B cell (primary cell): ENCODE results near the gene TSEN54. TPM values are rescaled to one million over a fixed set of nuclear protein-coding genes. Genes with fewer than 3 reads are reported as not detected.

ENCODE experiments used
- ATAC-seq: fragments of 200-7000 bp; cut with Tn5 transposase; one replicate; pipeline ENCODE4 v1.10.0; 2021; ENCODE audit warnings: low read depth, mild to moderate bottlenecking, moderate number of reproducible peaks, moderate library complexity
- CTCF ChIA-PET: fragments of 350-600 bp; sonication (Branson Sonifier 250); formaldehyde crosslinking; loops from one replicate; lab custom pipeline; 2021; ENCODE audit warnings: antibody characterized with exemption, inconsistent platforms; lab: Charles Lee
- POLR2A ChIA-PET: fragments of 350-600 bp; sonication (Branson Sonifier 250); formaldehyde crosslinking; loops from one replicate; lab custom pipeline; 2021; ENCODE audit warnings: antibody characterized with exemption; lab: Charles Lee
- DNase-seq: peaks from one replicate; pipeline ENCODE4 v3.0.0; 2013
- H2AFZ ChIP-seq: 2 replicates; pipeline ENCODE4 v1.6.1; 2012; ENCODE audit warnings: mild to moderate bottlenecking, low read depth, low read length; ENCODE audit not compliant: insufficient read depth, poor library complexity, severe bottlenecking
- H3K27ac ChIP-seq, 2 donors: 1 replicate in 1 of 2; 2 replicates in 1 of 2; pipeline ENCODE4 v1.5.1; 2012 to 2013; ENCODE audit warnings: low read length in 2 of 2, mild to moderate bottlenecking in 2 of 2, moderate library complexity in 1 of 2
- H3K27me3 ChIP-seq, 4 experiments: fragments of 200-600 bp in 1 of 4; sonication (generic) in 1 of 4; replicated peaks in 1 of 4; 1 replicate in 2 of 4; 2 replicates in 2 of 4; pipeline versions ENCODE4 v1.6.1 to v1.7.0; 2013 to 2016; ENCODE audit warnings: low read length in 3 of 4, mild to moderate bottlenecking in 2 of 4, mixed read lengths in 1 of 4, moderate library complexity in 1 of 4; ENCODE audit not compliant: insufficient read depth in 4 of 4, control insufficient read depth in 3 of 4; ENCODE audit errors: control extremely low read depth in 1 of 4
- H3K36me3 ChIP-seq, 2 experiments: replicated peaks in 1 of 2; 1 replicate in 1 of 2; 2 replicates in 1 of 2; pipeline versions ENCODE4 v1.6.1 to v1.7.1; 2013; ENCODE audit warnings: low read length in 1 of 2; ENCODE audit not compliant: insufficient read depth in 2 of 2, control insufficient read depth in 1 of 2; ENCODE audit errors: control extremely low read depth in 1 of 2, extremely low read depth in 1 of 2
- H3K4me1 ChIP-seq, 2 donors: fragments of 200-600 bp in 1 of 2; sonication (generic) in 1 of 2; 1 replicate in 1 of 2; 2 replicates in 1 of 2; pipeline versions ENCODE4 v1.5.1 to v1.6.1; 2013 to 2017; ENCODE audit warnings: low read length in 2 of 2; ENCODE audit not compliant: control insufficient read depth in 2 of 2, insufficient read depth in 2 of 2
- H3K4me2 ChIP-seq: replicated peaks from 2 replicates; pipeline ENCODE3; 2012; ENCODE audit warnings: mild to moderate bottlenecking, low read depth, low read length; ENCODE audit not compliant: poor library complexity, severe bottlenecking
- H3K4me3 ChIP-seq, 5 experiments: fragments of 200-600 bp in 1 of 5; sonication (generic) in 1 of 5; 1 replicate in 3 of 5; 2 replicates in 2 of 5; pipeline versions ENCODE4 v1.5.1 to v1.7.0; 2011 to 2016; ENCODE audit warnings: low read length in 4 of 5, mild to moderate bottlenecking in 4 of 5, low read depth in 2 of 5, control low read depth in 1 of 5, moderate library complexity in 1 of 5; ENCODE audit not compliant: insufficient read depth in 1 of 5; ENCODE audit errors: control extremely low read depth in 1 of 5, extremely low read depth in 1 of 5
- H3K79me2 ChIP-seq: fragments of 200-600 bp; sonication (generic); one replicate; pipeline ENCODE4 v1.6.0; 2016; ENCODE audit warnings: low read length; ENCODE audit not compliant: control insufficient read depth, insufficient read depth
- H3K9ac ChIP-seq: fragments of 200-600 bp; sonication (generic); 2 replicates; pipeline ENCODE4 v1.6.1; 2017; ENCODE audit warnings: mild to moderate bottlenecking, low read length, moderate library complexity
- H3K9me3 ChIP-seq, 3 donors: one replicate each; pipeline versions ENCODE4 v1.6.1 to v1.7.1; 2013; ENCODE audit warnings: low read length in 2 of 3; ENCODE audit not compliant: control insufficient read depth in 2 of 3, insufficient read depth in 1 of 3; ENCODE audit errors: control extremely low read depth in 1 of 3
- H4K20me1 ChIP-seq: 2 replicates; pipeline ENCODE4 v1.6.0; 2012; ENCODE audit warnings: mild to moderate bottlenecking, low read length; ENCODE audit not compliant: insufficient read depth, control insufficient read depth, poor library complexity, severe bottlenecking
- H3K27ac Mint-ChIP-seq: one replicate; pipeline ENCODE4 v1.8.0; 2021; ENCODE audit warnings: mixed read lengths
- H3K27me3 Mint-ChIP-seq: one replicate; pipeline ENCODE4 v1.8.0; 2021; ENCODE audit warnings: mixed read lengths
- H3K4me1 Mint-ChIP-seq: one replicate; pipeline ENCODE4 v1.8.0; 2021; ENCODE audit warnings: mixed read lengths
- H3K4me3 Mint-ChIP-seq: one replicate; pipeline ENCODE4 v1.8.0; 2021; ENCODE audit warnings: mixed read lengths
- H3K9me3 Mint-ChIP-seq: one replicate; pipeline ENCODE4 v1.8.0; 2022; ENCODE audit warnings: mixed read lengths; ENCODE audit not compliant: insufficient read depth
- CTCF ChIP-seq: fragments of 200-600 bp; IDR thresholded peaks from one replicate; pipeline ENCODE4 v1.8.0; 2022; ENCODE audit warnings: antibody characterized with exemption, mild to moderate bottlenecking
- EZH2 ChIP-seq: IDR thresholded peaks from 2 replicates; pipeline ENCODE4 v1.6.1; 2012; ENCODE audit warnings: borderline replicate concordance, low read depth, mild to moderate bottlenecking, moderate library complexity, low read length; ENCODE audit not compliant: insufficient read depth, poor library complexity, severe bottlenecking
- WGBS: methylation state at CpG from one replicate; pipeline ENCODE4 v1.1.5; 2013; ENCODE audit warnings: missing lambda C conversion rate; ENCODE audit not compliant: insufficient coverage; 5-methylcytosine and 5-hydroxymethylcytosine counted together
- intact Hi-C: fragments of 100-400 bp; cut with micrococcal nuclease; formaldehyde crosslinking; loops from one replicate; pipeline ENCODE4 v1.10.0; 2022
- polyA plus RNA-seq: library from polyadenylated mRNA; depleted of rRNA; stranded (reverse); fragments of >200 nt; gene quantifications from 2 replicates; pipeline ENCODE4 v1.2.3, GENCODE V29; 2012
- total RNA-seq, 2 donors: library from RNA; stranded (reverse); fragments of 120-200 nt in 1 of 2; gene quantifications; 1 replicate in 1 of 2; 2 replicates in 1 of 2; pipeline versions ENCODE4 v1.2.3 to v1.2.4, GENCODE V29; 2013 to 2022

Gene TSEN54
- total and polyA plus RNA-seq, 2 donors (not counting 1 experiment from before 2014, with no cell fraction given), result 33.0 to 45.9 TPM

GRCh38 chr17:75511270-75511609, 5.1 kb upstream of the TSEN54 start:
- intact Hi-C loops, result loop anchor here (10.0 kb wide), 1 partner anchor 254 kb away; the partner anchor contains the start of gene GALK1
- POLR2A ChIA-PET, result no interaction called here

More at GRCh38 chr17:75511270-75511609, 5.1 kb upstream of the TSEN54 start:
- Histone ChIP-seq H2AFZ (no peak overlapping the region), H3K4me2 (no peak overlapping the region), H3K79me2 (no peaks in the 10 kb centered on the region), H3K27ac (no peak overlapping the region), H4K20me1 (no peaks in the 10 kb centered on the region), H3K9ac (no peak overlapping the region), H3K4me3 (no peak overlapping the region), H3K27me3 (no peaks in the 10 kb centered on the region), H3K36me3 (no peaks in the 10 kb centered on the region), H3K9me3 (no peaks in the 10 kb centered on the region), H3K4me1 (peaks cover 5 to 16% of the 10 kb centered on the region in 2 donors)
- Mint-ChIP-seq H3K9me3 (no peaks in the 10 kb centered on the region), H3K27me3 (no peaks in the 10 kb centered on the region), H3K27ac (no peak overlapping the region), H3K4me3 (no peak overlapping the region), H3K4me1 (no peaks in the 10 kb centered on the region)
- WGBS, result no CpG with 5 or more reads among the region's 4 CpGs
- CTCF ChIA-PET, result interaction anchor here (1.2 kb wide), 1 partner anchor 76 kb away, joined by 3 read pairs; the partner anchor contains the start of gene MYO15B
- TF ChIP-seq EZH2, result no peak
- TF ChIP-seq CTCF, result no peak
- DNase-seq, result no peak
- ATAC-seq, result no peak
